Loucy (cell line): ENCODE results near the gene TSPAN4.

ENCODE experiments used
- EZH2phosphoT487 ChIP-seq: fragments of 200-600 bp; IDR thresholded peaks from 2 replicates; pipeline ENCODE4 v1.6.1; 2018; ENCODE audit warnings: antibody characterized with exemption, mild to moderate bottlenecking, moderate library complexity, borderline replicate concordance
- TF ChIP-seq, protein P1 (sequence below): fragments of 200-600 bp; sonication (generic); conservative IDR thresholded peaks from 2 replicates; pipeline ENCODE4 v1.5.1; 2014; ENCODE audit warnings: mild to moderate bottlenecking, antibody characterized with exemption, low read length

DNA sequence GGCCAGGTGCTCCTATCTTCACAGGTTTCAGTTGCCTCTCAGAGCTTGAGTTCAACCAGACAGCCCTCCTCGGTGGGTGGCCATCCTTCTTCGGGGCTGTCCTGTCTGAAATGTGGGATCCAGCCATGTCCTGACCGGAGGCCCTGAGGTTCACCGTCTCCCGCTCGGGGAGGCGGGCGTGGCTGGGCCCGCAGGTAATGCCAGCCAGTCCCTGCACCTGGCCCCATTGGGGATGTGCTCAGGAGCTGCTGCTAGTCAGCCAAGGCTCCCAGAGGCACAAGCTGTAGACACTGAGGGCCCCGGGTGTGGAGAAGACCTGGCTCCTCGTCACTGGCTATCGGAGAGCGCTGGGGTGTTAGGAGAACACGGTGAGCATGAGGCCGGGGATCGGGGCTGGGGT lies 32.6 kb downstream of the TSPAN4 start:
- TF ChIP-seq EZH2phosphoT487, result no peak
- TF ChIP-seq, protein P1, sequence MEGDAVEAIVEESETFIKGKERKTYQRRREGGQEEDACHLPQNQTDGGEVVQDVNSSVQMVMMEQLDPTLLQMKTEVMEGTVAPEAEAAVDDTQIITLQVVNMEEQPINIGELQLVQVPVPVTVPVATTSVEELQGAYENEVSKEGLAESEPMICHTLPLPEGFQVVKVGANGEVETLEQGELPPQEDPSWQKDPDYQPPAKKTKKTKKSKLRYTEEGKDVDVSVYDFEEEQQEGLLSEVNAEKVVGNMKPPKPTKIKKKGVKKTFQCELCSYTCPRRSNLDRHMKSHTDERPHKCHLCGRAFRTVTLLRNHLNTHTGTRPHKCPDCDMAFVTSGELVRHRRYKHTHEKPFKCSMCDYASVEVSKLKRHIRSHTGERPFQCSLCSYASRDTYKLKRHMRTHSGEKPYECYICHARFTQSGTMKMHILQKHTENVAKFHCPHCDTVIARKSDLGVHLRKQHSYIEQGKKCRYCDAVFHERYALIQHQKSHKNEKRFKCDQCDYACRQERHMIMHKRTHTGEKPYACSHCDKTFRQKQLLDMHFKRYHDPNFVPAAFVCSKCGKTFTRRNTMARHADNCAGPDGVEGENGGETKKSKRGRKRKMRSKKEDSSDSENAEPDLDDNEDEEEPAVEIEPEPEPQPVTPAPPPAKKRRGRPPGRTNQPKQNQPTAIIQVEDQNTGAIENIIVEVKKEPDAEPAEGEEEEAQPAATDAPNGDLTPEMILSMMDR, result no peak
